Raji (cell line): Measurements from ENCODE around the gene RBMS3.

ENCODE experiments used
- POLR2A ChIP-seq: IDR thresholded peaks from 2 replicates; pipeline ENCODE4 v1.6.1; 2011; ENCODE audit warnings: low read depth, low read length, control low read depth; ENCODE audit not compliant: insufficient read depth

RBMS3 gene

GRCh38 chr3:29453284-29454001 is 172.6 kb downstream of the RBMS3 start:
- TF ChIP-seq POLR2A = no peak

GRCh38 chr3:29454161-29454611 is 173.3 kb downstream of the RBMS3 start:
- TF ChIP-seq POLR2A = no peak

GRCh38 chr3:29456901-29457300 is 176.0 kb downstream of the RBMS3 start:
- no peak for TF ChIP-seq POLR2A

- TF ChIP-seq POLR2A = no peak
These were observed 182.4 kb downstream of the RBMS3 start for GRCh38 chr3:29463304-29463703.

GRCh38 chr3:29465836-29466235 is 185.0 kb downstream of the RBMS3 start:
- no peak for TF ChIP-seq POLR2A

- no peak for TF ChIP-seq POLR2A
These were observed 185.6 kb downstream of the RBMS3 start for GRCh38 chr3:29466442-29466841.

GRCh38 chr3:29468187-29468586 is 187.3 kb downstream of the RBMS3 start:
- no peak for TF ChIP-seq POLR2A

GRCh38 chr3:29475305-29475840 is 194.5 kb downstream of the RBMS3 start:
- TF ChIP-seq POLR2A = no peak

GRCh38 chr3:29475854-29476253 is 195.0 kb downstream of the RBMS3 start:
- TF ChIP-seq POLR2A = no peak

GRCh38 chr3:29478611-29479010 is 197.7 kb downstream of the RBMS3 start:
- TF ChIP-seq POLR2A = no peak

- no peak for TF ChIP-seq POLR2A
These were observed 200.4 kb downstream of the RBMS3 start for GRCh38 chr3:29481249-29481648.

- no peak for TF ChIP-seq POLR2A
These were observed 201.3 kb downstream of the RBMS3 start for GRCh38 chr3:29481969-29482767.

- no peak for TF ChIP-seq POLR2A
These were observed 203.8 kb downstream of the RBMS3 start for GRCh38 chr3:29484633-29485032.

- TF ChIP-seq POLR2A = no peak
These were observed 205.2 kb downstream of the RBMS3 start for GRCh38 chr3:29486096-29486495.

- TF ChIP-seq POLR2A = no peak
These were observed 206.0 kb downstream of the RBMS3 start for GRCh38 chr3:29486917-29487316.

GRCh38 chr3:29488922-29489321 is 208.1 kb downstream of the RBMS3 start:
- no peak for TF ChIP-seq POLR2A
